PC-9 (cell line): ENCODE results near the gene MARCHF6. TPM values are rescaled to one million over a fixed set of nuclear protein-coding genes. Genes with fewer than 3 reads are reported as not detected.
"Not testable (repeated sequence)": the region's sequence is repeated elsewhere in the genome, so short reads cannot be mapped to it uniquely, and the experiment has no call there.

ENCODE experiments used
- BruUV-seq: library from RNA; stranded (reverse); fragments of 400-500 nt; replicated peaks from 2 replicates; lab custom pipeline; 2021; lab: Mats Ljungman, UMichigan
- CTCF ChIA-PET: fragments of 300-600 bp; sonication (Branson Sonifier 250); formaldehyde crosslinking; loops from one replicate; lab custom pipeline; 2022; ENCODE audit warnings: antibody characterized with exemption; lab: Charles Lee
- POLR2A ChIA-PET: fragments of 300-600 bp; sonication (Branson Sonifier 250); formaldehyde crosslinking; loops from one replicate; lab custom pipeline; 2022; ENCODE audit warnings: antibody characterized with exemption; ENCODE audit not compliant: unreplicated experiment; lab: Charles Lee
- DNase-seq, 2 experiments: peaks; one replicate each; pipeline versions ENCODE4 v3.0.0 to v3.0.0-alpha.2; 2015 to 2022; ENCODE audit warnings: mixed read lengths in 1 of 2
- H2AFZ ChIP-seq: fragments of 200-600 bp; sonication (generic); 2 replicates; pipeline ENCODE4 v1.8.1; 2017; ENCODE audit warnings: antibody characterized with exemption
- H3F3A ChIP-seq: fragments of 200-600 bp; sonication (generic); 2 replicates; pipeline ENCODE4 v1.8.1; 2017; ENCODE audit warnings: antibody characterized with exemption, mild to moderate bottlenecking, low read depth; ENCODE audit not compliant: insufficient read depth
- H3K27ac ChIP-seq: fragments of 200-600 bp; sonication (generic); 2 replicates; pipeline ENCODE4 v1.6.1; 2016; ENCODE audit warnings: mixed run types
- H3K27me3 ChIP-seq: fragments of 200-600 bp; sonication (generic); 2 replicates; pipeline ENCODE4 v1.6.1; 2016; ENCODE audit warnings: low read depth, mixed run types; ENCODE audit not compliant: insufficient read depth
- H3K36me3 ChIP-seq: fragments of 200-600 bp; sonication (generic); 2 replicates; pipeline ENCODE4 v1.6.1; 2016; ENCODE audit warnings: low read depth, mixed run types
- H3K4me1 ChIP-seq: fragments of 200-600 bp; sonication (generic); replicated peaks from 2 replicates; pipeline ENCODE4 v1.6.1; 2016; ENCODE audit warnings: mixed run types; ENCODE audit not compliant: insufficient read depth
- H3K4me2 ChIP-seq: fragments of 200-600 bp; sonication (generic); 2 replicates; pipeline ENCODE4 v1.6.1; 2017; ENCODE audit warnings: mixed run types
- H3K4me3 ChIP-seq: fragments of 200-600 bp; sonication (generic); 2 replicates; pipeline ENCODE4 v1.6.1; 2016; ENCODE audit warnings: mixed run types
- H3K79me2 ChIP-seq: fragments of 200-600 bp; sonication (generic); 2 replicates; pipeline ENCODE4 v1.6.1; 2017; ENCODE audit warnings: low read depth, mixed run types
- H3K9me2 ChIP-seq: fragments of 200-600 bp; sonication (generic); 2 replicates; pipeline ENCODE4 v1.8.1; 2017; ENCODE audit warnings: mild to moderate bottlenecking; ENCODE audit not compliant: insufficient read depth
- H3K9me3 ChIP-seq: fragments of 200-600 bp; sonication (generic); 2 replicates; pipeline ENCODE4 v1.8.1; 2016; ENCODE audit warnings: low read depth; ENCODE audit not compliant: insufficient read depth
- H4K20me1 ChIP-seq: fragments of 200-600 bp; sonication (generic); 2 replicates; pipeline ENCODE4 v1.8.1; 2017; ENCODE audit not compliant: insufficient read depth
- CTCF ChIP-seq: fragments of 200-600 bp; sonication (generic); conservative IDR thresholded peaks from 2 replicates; pipeline ENCODE4 v1.6.1; 2017; ENCODE audit warnings: mixed run types, antibody characterized with exemption, mild to moderate bottlenecking, moderate library complexity
- EZH2 ChIP-seq: fragments of 200-600 bp; sonication (generic); IDR thresholded peaks from 2 replicates; pipeline ENCODE4 v1.8.0; 2017; ENCODE audit warnings: antibody characterized with exemption, low read depth
- intact Hi-C: fragments of 100-400 bp; cut with micrococcal nuclease; formaldehyde crosslinking; loops from one replicate; pipeline ENCODE4 v1.10.0; 2022; ENCODE audit not compliant: unreplicated experiment
- total RNA-seq: library from RNA; stranded (reverse); gene quantifications from 2 replicates; pipeline ENCODE4 v1.2.3, GENCODE V29; 2021

MARCHF6 gene
- total RNA-seq, 1 experiment from 2014 or later: 364 TPM

- Histone ChIP-seq H4K20me1 (peaks cover 33% of the 10 kb centered on the region), H3K36me3 (peaks cover 51% of the 10 kb centered on the region), H3K4me2 (no peak overlapping the region), H3F3A (peaks cover 23% of the 10 kb centered on the region), H3K27me3 (no peaks in the 10 kb centered on the region), H3K27ac (no peak overlapping the region), H3K79me2 (peaks cover 27% of the 10 kb centered on the region), H3K9me3 (no peaks in the 10 kb centered on the region), H3K4me3 (no peak overlapping the region), H3K4me1 (no peaks in the 10 kb centered on the region), H2AFZ (no peak overlapping the region), H3K9me2 (no peaks in the 10 kb centered on the region)
- ChIA-PET POLR2A (interaction anchor here (0.6 kb wide), 2 partner anchors 9 to 39 kb away, joined by 9 to 25 read pairs; no protein-coding TSS in a partner anchor), CTCF (interaction anchor here (1.7 kb wide), 1 partner anchor 101 kb away, joined by 6 read pairs; no protein-coding TSS in a partner anchor)
- no peak for DNase-seq
- BruUV-seq: no TSS peak
- TF ChIP-seq EZH2: no peak
- TF ChIP-seq CTCF: no peak
- intact Hi-C loops: no loop called here
These were observed 31.0 kb downstream of the MARCHF6 start for GRCh38 chr5:10384483-10384882.

GRCh38 chr5:10387690-10388089 is 34.2 kb downstream of the MARCHF6 start:
- no peaks in the 10 kb centered on the region for H3K4me1 ChIP-seq
- peaks cover 11% of the 10 kb centered on the region; the same call in 1 of the 2 replicates for H4K20me1 ChIP-seq
- H3K79me2 ChIP-seq: 0 out of 2 replicates have a peak, but pooled peaks cover 3% of the 10 kb centered on the region
- no peak overlapping the region for H2AFZ ChIP-seq
- BruUV-seq: no TSS peak
- H3K9me3 ChIP-seq: no peaks in the 10 kb centered on the region
- intact Hi-C loops: no loop called here
- CTCF ChIA-PET: no interaction called here
- H3K27me3 ChIP-seq: no peaks in the 10 kb centered on the region
- no peak for DNase-seq
- no peaks in the 10 kb centered on the region for H3K9me2 ChIP-seq
- H3K4me2 ChIP-seq: no peak overlapping the region
- no peak overlapping the region for H3K27ac ChIP-seq
- TF ChIP-seq CTCF (no peak), EZH2 (no peak)
- peaks cover 37% of the 10 kb centered on the region; the same call in 1 of the 2 replicates for H3K36me3 ChIP-seq
- POLR2A ChIA-PET: no interaction called here
- no peak overlapping the region for H3K4me3 ChIP-seq
- H3F3A ChIP-seq: peaks cover 17% of the 10 kb centered on the region

GRCh38 chr5:10391130-10391529 is 37.6 kb downstream of the MARCHF6 start:
- no TSS peak for BruUV-seq
- intact Hi-C loops: loop anchor here (1.0 kb wide), 1 partner anchor 42 kb away; no protein-coding TSS in a partner anchor
- H3K4me3 ChIP-seq: no peak overlapping the region
- no peaks in the 10 kb centered on the region for H3K9me2 ChIP-seq
- H3F3A ChIP-seq: no peaks in the 10 kb centered on the region; the same call in 1 of the 2 replicates
- peaks cover 52% of the 10 kb centered on the region for H3K36me3 ChIP-seq
- no peaks in the 10 kb centered on the region for H3K9me3 ChIP-seq
- no peak for DNase-seq
- CTCF ChIA-PET: no interaction called here
- no peak overlapping the region for H3K27ac ChIP-seq
- TF ChIP-seq EZH2 (no peak), CTCF (no peak)
- peaks cover 5% of the 10 kb centered on the region; the same call in 1 of the 2 replicates for H4K20me1 ChIP-seq
- H3K4me2 ChIP-seq: no peak overlapping the region
- H3K79me2 ChIP-seq: no peaks in the 10 kb centered on the region
- no peak overlapping the region for H2AFZ ChIP-seq
- no peaks in the 10 kb centered on the region for H3K4me1 ChIP-seq
- POLR2A ChIA-PET: interaction anchor here (0.7 kb wide), 1 partner anchor 14 kb away, joined by 8 read pairs; no protein-coding TSS in a partner anchor
- no peaks in the 10 kb centered on the region for H3K27me3 ChIP-seq

- H2AFZ ChIP-seq, H3K27ac ChIP-seq, H3K4me1 ChIP-seq, H3K9me3 ChIP-seq, BruUV-seq, H3F3A ChIP-seq, DNase-seq, CTCF ChIA-PET, H3K4me2 ChIP-seq, H3K79me2 ChIP-seq, H4K20me1 ChIP-seq, H3K4me3 ChIP-seq, H3K27me3 ChIP-seq, H3K9me2 ChIP-seq, intact Hi-C loops: not testable (repeated sequence)
- POLR2A ChIA-PET: interaction anchor here (0.6 to 0.7 kb wide), 2 partner anchors 9 to 174 kb away, joined by 9 to 11 read pairs; no protein-coding TSS in a partner anchor
- peaks cover 57% of the 10 kb centered on the region for H3K36me3 ChIP-seq
These were observed 39.3 kb downstream of the MARCHF6 start for GRCh38 chr5:10392567-10393328.
